GM10847 (cell line): Measurements from ENCODE around the gene TMEM174.

Experiments used
- POLR2A ChIP-seq: IDR thresholded peaks from 2 replicates; pipeline ENCODE4 v1.6.1; 2011; ENCODE audit not compliant: insufficient read length; ENCODE audit errors: extremely low read depth

Gene TMEM174

GRCh38 chr5:73143716-73144115, 29.3 kb upstream of the TMEM174 start:
- TF ChIP-seq POLR2A = no peak

GRCh38 chr5:73149540-73149939, 23.5 kb upstream of the TMEM174 start:
- TF ChIP-seq POLR2A = no peak

- no peak for TF ChIP-seq POLR2A
These were observed 22.1 kb upstream of the TMEM174 start for GRCh38 chr5:73150876-73151275.

GRCh38 chr5:73151766-73152410, 21.1 kb upstream of the TMEM174 start:
- TF ChIP-seq POLR2A = no peak

GRCh38 chr5:73152411-73153388, 20.3 kb upstream of the TMEM174 start:
- TF ChIP-seq POLR2A = no peak

- no peak for TF ChIP-seq POLR2A
These were observed 19.5 kb upstream of the TMEM174 start for GRCh38 chr5:73153513-73153912.

- no peak for TF ChIP-seq POLR2A
These were observed 18.6 kb upstream of the TMEM174 start for GRCh38 chr5:73154208-73155006.

GRCh38 chr5:73155271-73156222, 17.4 kb upstream of the TMEM174 start:
- no peak for TF ChIP-seq POLR2A

GRCh38 chr5:73157414-73158303, 15.3 kb upstream of the TMEM174 start:
- TF ChIP-seq POLR2A = no peak

- no peak for TF ChIP-seq POLR2A
These were observed 14.7 kb upstream of the TMEM174 start for GRCh38 chr5:73158313-73158712.

GRCh38 chr5:73160239-73160671, 12.7 kb upstream of the TMEM174 start:
- TF ChIP-seq POLR2A = no peak

- TF ChIP-seq POLR2A = no peak
These were observed 2.5 kb upstream of the TMEM174 start for GRCh38 chr5:73170522-73170921.

- no peak for TF ChIP-seq POLR2A
These were observed 1.5 kb upstream of the TMEM174 start for GRCh38 chr5:73171495-73171894.
